Esophagus muscularis mucosa (tissue), 4 donors: ENCODE data around the gene BFSP2. TPM values are rescaled to one million over a fixed set of nuclear protein-coding genes. Genes with fewer than 3 reads are reported as not detected.

Experiments
- DNase-seq: peaks from one replicate; pipeline ENCODE4 v3.0.0-alpha.2; 2017; ENCODE audit errors: extremely low spot score
- H3K27ac ChIP-seq, 4 donors: fragments of 200-600 bp; sonication (generic); replicated peaks in 1 of 4; 1 replicate in 3 of 4; 2 replicates in 1 of 4; pipeline ENCODE4 v1.5.1; 2016 to 2019; ENCODE audit warnings: mild to moderate bottlenecking in 1 of 4
- H3K27me3 ChIP-seq, 4 donors: fragments of 200-600 bp; sonication (generic); one replicate each; pipeline versions ENCODE4 v1.5.1 to v1.6.0; 2016 to 2019
- H3K36me3 ChIP-seq, 4 donors: fragments of 200-600 bp; sonication (generic); one replicate each; pipeline ENCODE4 v1.5.1; 2016 to 2019
- H3K4me1 ChIP-seq, 4 donors: fragments of 200-600 bp; sonication (generic); one replicate each; pipeline ENCODE4 v1.5.1; 2016 to 2019
- H3K4me3 ChIP-seq, 4 donors: fragments of 200-600 bp; sonication (generic); 1 replicate in 2 of 4; 2 replicates in 2 of 4; pipeline ENCODE4 v1.5.1; 2016 to 2019; ENCODE audit warnings: mild to moderate bottlenecking in 4 of 4, moderate library complexity in 1 of 4
- H3K9me3 ChIP-seq, 4 donors: fragments of 200-600 bp; sonication (generic); 1 replicate in 3 of 4; 2 replicates in 1 of 4; pipeline ENCODE4 v1.5.1; 2016 to 2019
- EP300 ChIP-seq: sonication (generic); formaldehyde crosslinking; IDR thresholded peaks from one replicate; pipeline ENCODE4 v1.6.1; 2017; ENCODE audit warnings: antibody characterized with exemption
- POLR2A ChIP-seq: fragments of 450-650 bp; IDR thresholded peaks from one replicate; pipeline ENCODE4 v1.6.1; 2017; ENCODE audit warnings: antibody characterized with exemption, moderate library complexity, mild to moderate bottlenecking, low read depth
- POLR2AphosphoS5 ChIP-seq, 2 donors: sonication (generic); formaldehyde crosslinking; IDR thresholded peaks; one replicate each; pipeline ENCODE4 v1.6.1; 2017; ENCODE audit warnings: antibody characterized with exemption in 2 of 2
- WGBS: methylation state at CpG from one replicate; pipeline ENCODE4 v1.1.5; 2018; 5-methylcytosine and 5-hydroxymethylcytosine counted together
- intact Hi-C: fragments of 100-400 bp; cut with DNase I; formaldehyde crosslinking; loops from one replicate; pipeline ENCODE4 v1.15.1; 2023
- total RNA-seq, 4 donors: library from RNA; depleted of rRNA; stranded (reverse); fragments of >200 nt; gene quantifications; one replicate each; pipeline versions ENCODE4 v1.1.0 to v1.2.1, GENCODE V29; 2016
- TF ChIP-seq, protein P1 (sequence below), 3 experiments: fragments of 200-600 bp in 2 of 3; fragments of 450-650 bp in 1 of 3; sonication (generic) in 2 of 3; IDR thresholded peaks; one replicate each; pipeline ENCODE4 v1.5.1; 2017 to 2019; ENCODE audit warnings: antibody characterized with exemption in 3 of 3, mild to moderate bottlenecking in 2 of 3, moderate library complexity in 1 of 3

BFSP2 gene
- total RNA-seq, 4 donors from 2014 or later = not detected

GRCh38 chr3:133419151-133419909 lies 19.5 kb downstream of the BFSP2 start:
- Histone ChIP-seq H3K4me3 (no peak overlapping the region), H3K27ac (no peak overlapping the region), H3K4me1 (peaks cover 0 to 9% (median 8%) of the 10 kb centered on the region in 4 donors), H3K27me3 (peaks cover 0 to 7% (median 0%) of the 10 kb centered on the region in 4 donors), H3K9me3 (no peaks in the 10 kb centered on the region), H3K36me3 (no peaks in the 10 kb centered on the region)
- TF ChIP-seq POLR2A (no peak), EP300 (no peak), POLR2AphosphoS5 (IDR thresholded peaks at IDR 0.05) (no peak)
- TF ChIP-seq, protein P1, sequence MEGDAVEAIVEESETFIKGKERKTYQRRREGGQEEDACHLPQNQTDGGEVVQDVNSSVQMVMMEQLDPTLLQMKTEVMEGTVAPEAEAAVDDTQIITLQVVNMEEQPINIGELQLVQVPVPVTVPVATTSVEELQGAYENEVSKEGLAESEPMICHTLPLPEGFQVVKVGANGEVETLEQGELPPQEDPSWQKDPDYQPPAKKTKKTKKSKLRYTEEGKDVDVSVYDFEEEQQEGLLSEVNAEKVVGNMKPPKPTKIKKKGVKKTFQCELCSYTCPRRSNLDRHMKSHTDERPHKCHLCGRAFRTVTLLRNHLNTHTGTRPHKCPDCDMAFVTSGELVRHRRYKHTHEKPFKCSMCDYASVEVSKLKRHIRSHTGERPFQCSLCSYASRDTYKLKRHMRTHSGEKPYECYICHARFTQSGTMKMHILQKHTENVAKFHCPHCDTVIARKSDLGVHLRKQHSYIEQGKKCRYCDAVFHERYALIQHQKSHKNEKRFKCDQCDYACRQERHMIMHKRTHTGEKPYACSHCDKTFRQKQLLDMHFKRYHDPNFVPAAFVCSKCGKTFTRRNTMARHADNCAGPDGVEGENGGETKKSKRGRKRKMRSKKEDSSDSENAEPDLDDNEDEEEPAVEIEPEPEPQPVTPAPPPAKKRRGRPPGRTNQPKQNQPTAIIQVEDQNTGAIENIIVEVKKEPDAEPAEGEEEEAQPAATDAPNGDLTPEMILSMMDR (IDR thresholded peaks at IDR 0.05) = no peak
- intact Hi-C loops = no loop called here
- WGBS = 92% methylated on average over 14 of the region's 15 CpGs
- DNase-seq = no peak

GRCh38 chr3:133424937-133425869 lies 25.3 kb downstream of the BFSP2 start:
- intact Hi-C loops = loop anchor here (2.0 to 5.0 kb wide), 2 partner anchors 38 to 382 kb away; no protein-coding TSS in a partner anchor
- H3K36me3 ChIP-seq = no peaks in the 10 kb centered on the region
- TF ChIP-seq POLR2AphosphoS5 (IDR thresholded peaks at IDR 0.05) = no peak
- no peak for TF ChIP-seq POLR2A
- TF ChIP-seq, protein P1 (IDR thresholded peaks at IDR 0.05) = no peak
- no peak for TF ChIP-seq EP300
- no peak overlapping the region for H3K4me3 ChIP-seq
- no peaks in the 10 kb centered on the region for H3K9me3 ChIP-seq
- peaks cover 0 to 10% (median 0%) of the 10 kb centered on the region in 4 donors for H3K27me3 ChIP-seq
- peaks cover 0 to 9% (median 8%) of the 10 kb centered on the region in 4 donors for H3K4me1 ChIP-seq
- H3K27ac ChIP-seq = no peak overlapping the region
- DNase-seq = no peak
- 79% methylated on average over 9 of the region's 9 CpGs for WGBS

- WGBS = 78% methylated on average over 3 of the region's 3 CpGs
- DNase-seq = no peak
- Histone ChIP-seq H3K36me3 (no peaks in the 10 kb centered on the region), H3K4me3 (no peak overlapping the region), H3K27ac (no peak overlapping the region), H3K9me3 (no peaks in the 10 kb centered on the region), H3K27me3 (peaks cover 0 to 10% (median 0%) of the 10 kb centered on the region in 4 donors), H3K4me1 (peaks cover 0 to 9% (median 8%) of the 10 kb centered on the region in 4 donors)
- TF ChIP-seq POLR2AphosphoS5 (IDR thresholded peaks at IDR 0.05) (no peak), EP300 (no peak), POLR2A (no peak)
- TF ChIP-seq, protein P1 (IDR thresholded peaks at IDR 0.05) = no peak
- intact Hi-C loops = loop anchor here (2.0 kb wide), 1 partner anchor 383 kb away; no protein-coding TSS in a partner anchor
Observed at GRCh38 chr3:133425898-133426297, 26.0 kb downstream of the BFSP2 start.

DNA sequence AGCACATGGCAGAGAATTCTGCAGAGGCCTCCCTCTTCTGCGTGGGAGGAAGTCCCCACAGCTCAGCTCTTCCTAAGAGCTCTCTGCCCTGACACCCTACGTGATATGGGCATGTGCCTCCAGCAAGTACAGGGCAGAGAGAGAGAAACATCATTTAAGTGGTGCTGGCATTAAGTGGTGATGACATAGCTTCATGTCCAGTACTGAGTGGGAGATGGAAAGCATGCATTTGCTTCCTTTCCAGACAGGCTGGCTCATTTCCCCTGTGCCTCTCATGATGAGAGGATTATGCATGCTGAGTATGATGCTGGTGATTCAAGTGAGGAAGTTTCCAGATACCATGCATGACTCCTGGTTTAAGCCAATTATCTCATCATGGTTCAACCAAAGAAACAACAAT lies 26.9 kb downstream of the BFSP2 start:
- DNase-seq = no peak
- H3K4me3 ChIP-seq = no peak overlapping the region
- no peak overlapping the region for H3K27ac ChIP-seq
- peaks cover 0 to 9% (median 8%) of the 10 kb centered on the region in 4 donors for H3K4me1 ChIP-seq
- peaks cover 0 to 10% (median 0%) of the 10 kb centered on the region in 4 donors for H3K27me3 ChIP-seq
- intact Hi-C loops = no loop called here
- H3K36me3 ChIP-seq = no peaks in the 10 kb centered on the region
- no peak for TF ChIP-seq POLR2A
- no peak for TF ChIP-seq POLR2AphosphoS5 (IDR thresholded peaks at IDR 0.05)
- TF ChIP-seq, protein P1 (IDR thresholded peaks at IDR 0.05) = no peak
- TF ChIP-seq EP300 = no peak
- 75% methylated on average over 2 of the region's 2 CpGs for WGBS
- H3K9me3 ChIP-seq = no peaks in the 10 kb centered on the region
